Left hindlimb (tissue), 1 donor: ENCODE measurements around the gene TMEM87B.
"Not testable (repeated sequence)": the region's sequence is repeated elsewhere in the genome, so short reads cannot be mapped to it uniquely, and the experiment has no call there.

Experiments used
- DNase-seq: peaks from one replicate; pipeline ENCODE4 v3.0.0-alpha.2; 2018

TMEM87B gene

GRCh38 chr2:112136096-112136495, 81.0 kb downstream of the TMEM87B start:
- DNase-seq = no peak

GRCh38 chr2:112137516-112138158, 82.6 kb downstream of the TMEM87B start:
- no peak for DNase-seq

GRCh38 chr2:112138159-112139032, 83.3 kb downstream of the TMEM87B start, which contains the start of gene FBLN7:
TSS of gene FBLN7 (plus strand) at chr2:112138385. CDS start at chr2:112138656, 271 bp downstream.
- DNase-seq = peak; percentile 53

- DNase-seq = not testable (repeated sequence)
Observed at GRCh38 chr2:112139033-112139614, 84.1 kb downstream of the TMEM87B start.

- DNase-seq = not testable (repeated sequence)
Observed at GRCh38 chr2:112139661-112140204, 84.7 kb downstream of the TMEM87B start.

- no peak for DNase-seq
Observed at GRCh38 chr2:112140205-112140802, 85.2 kb downstream of the TMEM87B start.

GRCh38 chr2:112140899-112141625, 86.0 kb downstream of the TMEM87B start:
- no peak for DNase-seq

- no peak for DNase-seq
Observed at GRCh38 chr2:112141626-112142007, 86.5 kb downstream of the TMEM87B start.

- DNase-seq = no peak
Observed at GRCh38 chr2:112142525-112143078, 87.5 kb downstream of the TMEM87B start.

GRCh38 chr2:112143150-112143549, 88.1 kb downstream of the TMEM87B start:
- DNase-seq = no peak

- DNase-seq = no peak
Observed at GRCh38 chr2:112144966-112145365, 89.9 kb downstream of the TMEM87B start.

- peak; percentile 72 for DNase-seq
Observed at GRCh38 chr2:112147382-112148168, 92.5 kb downstream of the TMEM87B start.

GRCh38 chr2:112148477-112148876, 93.4 kb downstream of the TMEM87B start:
- DNase-seq = no peak

GRCh38 chr2:112149194-112149593, 94.1 kb downstream of the TMEM87B start:
- no peak for DNase-seq

- no peak for DNase-seq
Observed at GRCh38 chr2:112149866-112150435, 94.9 kb downstream of the TMEM87B start.

GRCh38 chr2:112150447-112150846, 95.4 kb downstream of the TMEM87B start:
- DNase-seq = no peak

- no peak for DNase-seq
Observed at GRCh38 chr2:112150851-112151250, 95.8 kb downstream of the TMEM87B start.

- no peak for DNase-seq
Observed at GRCh38 chr2:112151271-112151670, 96.2 kb downstream of the TMEM87B start.

- DNase-seq = no peak
Observed at GRCh38 chr2:112151701-112152440, 96.8 kb downstream of the TMEM87B start.
